Natural killer cell (primary cell): ENCODE data around the gene NRIP3. TPM values are rescaled to one million over a fixed set of nuclear protein-coding genes. Genes with fewer than 3 reads are reported as not detected.

Experiments
- ATAC-seq, 3 donors: fragments of 150-1000 bp in 2 of 3; fragments of 200-7000 bp in 1 of 3; cut with Tn5 transposase; 1 replicate in 1 of 3; 2 replicates in 2 of 3; pipeline ENCODE4 v1.10.0; 2021; ENCODE audit warnings: mild to moderate bottlenecking in 2 of 3, moderate library complexity in 2 of 3
- DNase-seq, 2 donors: peaks; one replicate each; pipeline versions ENCODE4 v3.0.0 to v3.0.0-alpha.2; 2013 to 2021; ENCODE audit warnings: mixed read lengths in 1 of 2
- H3K27ac ChIP-seq: one replicate; pipeline ENCODE4 v1.5.1; 2013; ENCODE audit warnings: mild to moderate bottlenecking, low read length
- H3K27me3 ChIP-seq: one replicate; pipeline ENCODE4 v1.6.1; 2013; ENCODE audit warnings: low read length; ENCODE audit not compliant: control insufficient read depth, insufficient read depth
- H3K36me3 ChIP-seq: one replicate; pipeline ENCODE4 v1.6.1; 2013; ENCODE audit warnings: low read length; ENCODE audit not compliant: control insufficient read depth, insufficient read depth
- H3K4me1 ChIP-seq: one replicate; pipeline ENCODE4 v1.6.1; 2013; ENCODE audit warnings: low read length; ENCODE audit not compliant: control insufficient read depth, insufficient read depth
- H3K4me3 ChIP-seq: one replicate; pipeline ENCODE4 v1.5.1; 2013; ENCODE audit warnings: low read length
- H3K9me3 ChIP-seq: one replicate; pipeline ENCODE4 v1.6.1; 2013; ENCODE audit warnings: low read length; ENCODE audit not compliant: control insufficient read depth, insufficient read depth
- H3K27ac Mint-ChIP-seq, 2 donors: one replicate each; pipeline ENCODE4 v1.8.0; 2022; ENCODE audit warnings: mild to moderate bottlenecking in 2 of 2, mixed read lengths in 2 of 2, moderate library complexity in 1 of 2
- H3K27me3 Mint-ChIP-seq, 2 donors: one replicate each; pipeline ENCODE4 v1.8.0; 2022; ENCODE audit warnings: low read depth in 2 of 2, mixed read lengths in 2 of 2
- H3K36me3 Mint-ChIP-seq: one replicate; pipeline ENCODE4 v1.8.0; 2022; ENCODE audit warnings: mixed read lengths
- H3K4me1 Mint-ChIP-seq, 2 donors: one replicate each; pipeline ENCODE4 v1.8.0; 2022; ENCODE audit warnings: mixed read lengths in 2 of 2
- H3K4me3 Mint-ChIP-seq: one replicate; pipeline ENCODE4 v1.8.0; 2022; ENCODE audit warnings: mild to moderate bottlenecking, moderate library complexity, mixed read lengths
- H3K9me3 Mint-ChIP-seq, 2 donors: one replicate each; pipeline ENCODE4 v1.8.0; 2022; ENCODE audit warnings: mixed read lengths in 2 of 2
- WGBS: methylation state at CpG from one replicate; pipeline ENCODE4 v1.1.7; 2013; ENCODE audit warnings: missing lambda C conversion rate; ENCODE audit not compliant: insufficient coverage; 5-methylcytosine and 5-hydroxymethylcytosine counted together
- intact Hi-C: fragments of 100-400 bp; cut with micrococcal nuclease; formaldehyde crosslinking; loops from one replicate; pipeline ENCODE4 v1.14.2; 2022
- total RNA-seq, 4 donors: library from RNA; stranded (reverse); fragments of 120-200 nt in 1 of 4; gene quantifications; one replicate each; pipeline versions ENCODE4 v1.2.3 to v1.2.4, GENCODE V29; 2013 to 2022
- TF ChIP-seq, protein P1 (sequence below): fragments of 200-600 bp; IDR thresholded peaks from one replicate; pipeline ENCODE4 v1.8.0; 2022; ENCODE audit warnings: antibody characterized with exemption

The NRIP3 gene
- total RNA-seq, 3 donors from 2014 or later (not counting 1 experiment from before 2014, with no cell fraction given), result 2.3 to 6.1 (median 4.6) TPM

DNA sequence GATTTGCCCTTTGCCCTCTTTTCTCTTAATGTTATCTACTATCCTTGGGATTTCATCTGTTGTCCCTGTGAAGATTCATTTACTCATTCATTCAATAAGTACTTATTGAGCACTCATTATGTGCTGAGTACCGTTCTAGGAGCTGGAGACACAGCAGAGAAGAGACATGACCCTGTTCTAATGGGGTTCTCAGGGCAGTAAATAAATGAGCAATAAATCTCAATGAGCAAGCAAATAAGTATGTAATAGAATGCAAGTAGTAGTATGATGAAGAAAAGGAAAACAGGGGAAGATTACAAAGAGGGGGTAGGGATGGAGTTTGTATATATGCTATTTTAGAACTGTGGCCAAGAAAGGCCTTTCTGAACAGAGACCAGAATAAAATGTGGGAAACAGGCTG is 34.2 kb upstream of the NRIP3 start:
- Histone ChIP-seq H3K36me3 (no peaks in the 10 kb centered on the region), H3K4me1 (no peaks in the 10 kb centered on the region), H3K9me3 (no peaks in the 10 kb centered on the region), H3K27ac (no peak overlapping the region), H3K4me3 (no peak overlapping the region), H3K27me3 (no peaks in the 10 kb centered on the region)
- no peaks in the 10 kb centered on the region for H3K36me3 Mint-ChIP-seq
- ATAC-seq (no peak), DNase-seq (no peak)
- no peaks in the 10 kb centered on the region for H3K4me1 Mint-ChIP-seq
- H3K9me3 Mint-ChIP-seq, result no peaks in the 10 kb centered on the region
- intact Hi-C loops, result no loop called here
- no peak overlapping the region for H3K4me3 Mint-ChIP-seq
- TF ChIP-seq, protein P1, sequence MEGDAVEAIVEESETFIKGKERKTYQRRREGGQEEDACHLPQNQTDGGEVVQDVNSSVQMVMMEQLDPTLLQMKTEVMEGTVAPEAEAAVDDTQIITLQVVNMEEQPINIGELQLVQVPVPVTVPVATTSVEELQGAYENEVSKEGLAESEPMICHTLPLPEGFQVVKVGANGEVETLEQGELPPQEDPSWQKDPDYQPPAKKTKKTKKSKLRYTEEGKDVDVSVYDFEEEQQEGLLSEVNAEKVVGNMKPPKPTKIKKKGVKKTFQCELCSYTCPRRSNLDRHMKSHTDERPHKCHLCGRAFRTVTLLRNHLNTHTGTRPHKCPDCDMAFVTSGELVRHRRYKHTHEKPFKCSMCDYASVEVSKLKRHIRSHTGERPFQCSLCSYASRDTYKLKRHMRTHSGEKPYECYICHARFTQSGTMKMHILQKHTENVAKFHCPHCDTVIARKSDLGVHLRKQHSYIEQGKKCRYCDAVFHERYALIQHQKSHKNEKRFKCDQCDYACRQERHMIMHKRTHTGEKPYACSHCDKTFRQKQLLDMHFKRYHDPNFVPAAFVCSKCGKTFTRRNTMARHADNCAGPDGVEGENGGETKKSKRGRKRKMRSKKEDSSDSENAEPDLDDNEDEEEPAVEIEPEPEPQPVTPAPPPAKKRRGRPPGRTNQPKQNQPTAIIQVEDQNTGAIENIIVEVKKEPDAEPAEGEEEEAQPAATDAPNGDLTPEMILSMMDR, result no peak
- WGBS, result 95% methylated on average over 1 of the region's 1 CpG
- peaks cover 3 to 13% of the 10 kb centered on the region in 2 donors for H3K27me3 Mint-ChIP-seq
- H3K27ac Mint-ChIP-seq, result no peak overlapping the region

DNA sequence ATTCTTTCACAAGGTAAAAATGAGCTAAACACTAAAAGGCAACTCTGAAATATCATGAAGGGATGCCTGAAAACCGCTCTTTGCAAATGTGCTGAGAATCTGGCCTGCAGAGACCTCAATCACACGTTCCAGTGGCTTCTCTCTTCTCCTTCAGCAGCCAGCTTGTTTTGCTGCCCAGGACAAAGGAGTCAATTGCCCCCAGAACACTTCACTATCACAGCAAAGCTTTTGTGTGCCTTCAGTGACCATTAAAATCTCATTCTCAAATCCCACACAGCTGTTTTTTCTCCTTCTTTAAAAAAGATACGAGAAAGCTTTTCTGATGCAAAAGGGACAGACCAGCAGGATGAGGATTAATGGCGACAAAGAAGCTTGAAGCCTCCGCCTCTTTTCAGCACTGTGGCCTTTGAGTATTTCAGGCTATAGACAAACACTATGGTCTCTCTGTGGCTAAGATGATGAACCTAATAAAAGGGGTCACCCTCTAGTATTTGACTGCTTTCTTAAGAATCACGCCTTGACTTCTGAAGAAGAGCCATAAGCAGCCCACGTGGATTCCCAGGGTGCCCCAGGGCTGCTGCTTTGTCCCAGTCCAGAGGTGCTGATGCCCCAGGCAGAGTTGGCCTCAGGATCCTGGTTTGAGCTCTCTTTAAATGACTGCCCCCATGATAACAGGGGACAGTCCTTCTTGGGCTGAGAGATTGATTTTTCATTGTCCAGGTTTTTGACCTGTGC is 33.4 kb upstream of the NRIP3 start:
- DNase-seq (no peak), ATAC-seq (no peak)
- WGBS, result 70% methylated on average over 7 of the region's 7 CpGs
- H3K4me1 ChIP-seq, result no peaks in the 10 kb centered on the region
- Mint-ChIP-seq H3K27me3 (peaks cover 3 to 13% of the 10 kb centered on the region in 2 donors), H3K4me3 (no peak overlapping the region), H3K4me1 (no peaks in the 10 kb centered on the region), H3K36me3 (no peaks in the 10 kb centered on the region), H3K9me3 (no peaks in the 10 kb centered on the region), H3K27ac (no peak overlapping the region)
- no peak overlapping the region for H3K4me3 ChIP-seq
- H3K36me3 ChIP-seq, result no peaks in the 10 kb centered on the region
- H3K27me3 ChIP-seq, result no peaks in the 10 kb centered on the region
- H3K27ac ChIP-seq, result no peak overlapping the region
- intact Hi-C loops, result no loop called here
- TF ChIP-seq, protein P1, result no peak
- no peaks in the 10 kb centered on the region for H3K9me3 ChIP-seq

DNA sequence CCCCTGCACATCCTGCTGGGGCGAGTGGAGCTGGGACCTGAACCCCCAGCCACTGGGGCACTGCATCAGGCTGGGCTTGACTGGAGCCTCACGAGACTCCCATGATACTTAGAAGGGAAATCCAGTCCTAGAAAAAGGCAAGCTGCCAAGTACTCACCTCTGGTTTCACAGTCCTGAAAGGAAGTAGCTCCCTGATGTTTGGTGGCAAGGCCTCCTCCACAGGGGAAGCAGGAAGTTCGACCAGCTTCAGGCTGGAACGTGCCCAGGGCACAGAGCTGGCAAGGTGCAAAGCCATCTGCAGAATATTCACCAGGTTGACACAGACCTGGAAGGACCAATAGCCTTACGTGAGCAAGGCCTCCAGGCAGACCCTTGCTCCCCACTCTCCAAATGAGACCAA is 26.8 kb upstream of the NRIP3 start:
- Mint-ChIP-seq H3K4me3 (no peak overlapping the region), H3K27me3 (peaks cover 3 to 5% of the 10 kb centered on the region in 2 donors), H3K27ac (no peak overlapping the region), H3K9me3 (no peaks in the 10 kb centered on the region), H3K4me1 (no peaks in the 10 kb centered on the region), H3K36me3 (no peaks in the 10 kb centered on the region)
- Histone ChIP-seq H3K4me1 (no peaks in the 10 kb centered on the region), H3K27ac (no peak overlapping the region), H3K36me3 (no peaks in the 10 kb centered on the region), H3K9me3 (no peaks in the 10 kb centered on the region), H3K27me3 (no peaks in the 10 kb centered on the region), H3K4me3 (no peak overlapping the region)
- TF ChIP-seq, protein P1, result no peak
- intact Hi-C loops, result no loop called here
- DNase-seq (no peak), ATAC-seq (no peak)
- WGBS, result 59% methylated on average over 5 of the region's 5 CpGs

DNA sequence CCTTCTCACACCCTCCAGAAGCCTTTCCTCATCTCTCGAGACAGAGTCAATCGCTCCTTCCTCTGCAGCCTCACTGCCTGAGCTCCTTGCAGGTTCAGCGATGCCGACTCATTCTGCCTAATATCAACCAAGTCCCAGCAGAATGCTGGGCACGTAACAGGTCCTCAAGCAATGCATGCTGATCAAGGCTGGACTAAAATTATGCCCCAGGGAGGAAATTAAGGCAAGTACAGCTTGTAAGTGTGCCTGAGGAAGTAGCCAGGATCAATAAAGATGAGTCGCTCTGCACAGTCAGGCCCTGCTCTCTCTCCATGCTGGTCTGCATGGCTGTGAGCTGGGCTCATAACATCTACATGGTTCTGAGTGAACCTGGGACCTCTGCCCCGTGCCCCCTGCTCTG is 25.6 kb upstream of the NRIP3 start:
- no peaks in the 10 kb centered on the region for H3K9me3 ChIP-seq
- H3K27me3 ChIP-seq, result no peaks in the 10 kb centered on the region
- no peak overlapping the region for H3K27ac ChIP-seq
- Mint-ChIP-seq H3K9me3 (no peaks in the 10 kb centered on the region), H3K4me1 (no peaks in the 10 kb centered on the region), H3K27ac (no peak overlapping the region), H3K36me3 (no peaks in the 10 kb centered on the region), H3K27me3 (peaks cover 5 to 6% of the 10 kb centered on the region in 2 donors), H3K4me3 (no peak overlapping the region)
- no peak for DNase-seq
- H3K4me3 ChIP-seq, result no peak overlapping the region
- H3K36me3 ChIP-seq, result no peaks in the 10 kb centered on the region
- H3K4me1 ChIP-seq, result no peaks in the 10 kb centered on the region
- intact Hi-C loops, result no loop called here
- TF ChIP-seq, protein P1, result no peak
- ATAC-seq, result no peak
- WGBS, result 87% methylated on average over 7 of the region's 7 CpGs
